ENCODE results near the gene ETNK2. TPM values are rescaled to one million over a fixed set of nuclear protein-coding genes. Genes with fewer than 3 reads are reported as not detected.

Gene ETNK2
- total and polyA plus RNA-seq, 2 of the 13 experiments (the other 11 are each of a cell fraction or from before 2014, with no cell fraction given) = 15.5 to 42.8 TPM

GRCh38 chr1:204190212-204191211 lies 38.7 kb upstream of the ETNK2 start (continued):
- peak; percentile 71; the same call in 1 of the 2 replicates for TF ChIP-seq PATZ1 (CRISPR knock-in tag; IDR thresholded peaks at IDR 0.05)
- peak; percentile 32; the same call in 1 of the 2 replicates for TF ChIP-seq ZGPAT (CRISPR knock-in tag; IDR thresholded peaks at IDR 0.05)
- no peak for TF ChIP-seq SP1 (IDR thresholded peaks at IDR 0.05)
- no peak for TF ChIP-seq SP1 (CRISPR knock-in tag; IDR thresholded peaks at IDR 0.05)
- no peak for TF ChIP-seq THAP7 (CRISPR knock-in tag; IDR thresholded peaks at IDR 0.05)
- no peak; the same call in 1 of the 2 replicates for TF ChIP-seq SALL1 (CRISPR knock-in tag; IDR thresholded peaks at IDR 0.05)
- no peak for TF ChIP-seq ZNF646 (CRISPR knock-in tag; IDR thresholded peaks at IDR 0.05)
- TF ChIP-seq ZNF589 (CRISPR knock-in tag; conservative IDR thresholded peaks at IDR 0.05) = no peak
- TF ChIP-seq SIX1 (CRISPR knock-in tag; IDR thresholded peaks at IDR 0.05; ENCODE audit: borderline replicate concordance) = no peak
- no peak for TF ChIP-seq ZBTB7B (CRISPR knock-in tag; IDR thresholded peaks at IDR 0.05)
- TF ChIP-seq HIC2 (CRISPR knock-in tag; IDR thresholded peaks at IDR 0.05; ENCODE audit: low read depth) = no peak
- TF ChIP-seq MXI1 (IDR thresholded peaks at IDR 0.05; ENCODE audit: borderline replicate concordance, low read depth, low read length) = no peak
- no peak for TF ChIP-seq CREBL2 (CRISPR knock-in tag; IDR thresholded peaks at IDR 0.05; ENCODE audit: borderline replicate concordance)
- no peak for TF ChIP-seq KLF12 (CRISPR knock-in tag; IDR thresholded peaks at IDR 0.05; ENCODE audit: borderline replicate concordance)
- TF ChIP-seq TBP (CRISPR knock-in tag; IDR thresholded peaks at IDR 0.05) = no peak
